RKO (cell line): ENCODE results near the gene PXDC1.
"Not testable (repeated sequence)": the region's sequence is repeated elsewhere in the genome, so short reads cannot be mapped to it uniquely, and the experiment has no call there.

Experiments used
- DNase-seq: peaks from one replicate; pipeline ENCODE4 v3.0.0-alpha.2; 2016; ENCODE audit warnings: low spot score

The PXDC1 gene

GRCh38 chr6:3782876-3783832, 31.6 kb upstream of the PXDC1 start:
- no peak for DNase-seq

GRCh38 chr6:3781504-3781903, 30.0 kb upstream of the PXDC1 start:
- DNase-seq, result no peak

- no peak for DNase-seq
Measured at GRCh38 chr6:3779574-3779849, 28.0 kb upstream of the PXDC1 start.

- DNase-seq, result no peak
Measured at GRCh38 chr6:3778701-3779573, 27.4 kb upstream of the PXDC1 start.

GRCh38 chr6:3777730-3778461, 26.4 kb upstream of the PXDC1 start:
- no peak for DNase-seq

GRCh38 chr6:3776881-3777507, 25.5 kb upstream of the PXDC1 start:
- no peak for DNase-seq

- DNase-seq, result no peak
Measured at GRCh38 chr6:3775847-3776246, 24.3 kb upstream of the PXDC1 start.

- DNase-seq, result no peak
Measured at GRCh38 chr6:3775386-3775785, 23.9 kb upstream of the PXDC1 start.

GRCh38 chr6:3773678-3774298, 22.3 kb upstream of the PXDC1 start:
- no peak for DNase-seq

- not testable (repeated sequence) for DNase-seq
Measured at GRCh38 chr6:3772127-3772999, 20.9 kb upstream of the PXDC1 start.

- DNase-seq, result no peak
Measured at GRCh38 chr6:3771407-3772011, 20.0 kb upstream of the PXDC1 start.

GRCh38 chr6:3770023-3770720, 18.7 kb upstream of the PXDC1 start:
- no peak for DNase-seq

- peak; percentile 7 for DNase-seq
Measured at GRCh38 chr6:3769610-3770009, 18.1 kb upstream of the PXDC1 start.

GRCh38 chr6:3768502-3768901, 17.0 kb upstream of the PXDC1 start:
- DNase-seq, result no peak

- DNase-seq, result peak; percentile 7
Measured at GRCh38 chr6:3767483-3767882, 16.0 kb upstream of the PXDC1 start.

- no peak for DNase-seq
Measured at GRCh38 chr6:3766214-3766613, 14.7 kb upstream of the PXDC1 start.

GRCh38 chr6:3765415-3765814, 13.9 kb upstream of the PXDC1 start:
- no peak for DNase-seq

- no peak for DNase-seq
Measured at GRCh38 chr6:3764516-3765335, 13.2 kb upstream of the PXDC1 start.

- DNase-seq, result no peak
Measured at GRCh38 chr6:3762852-3763251, 11.3 kb upstream of the PXDC1 start.
